ENCODE data around the gene SDK1.

GRCh38 chr7:3380034-3380433, 79.0 kb downstream of the SDK1 start:
- TF ChIP-seq ELF4 (IDR thresholded peaks at IDR 0.05) = no peak
- no peak for TF ChIP-seq FOXA1 (IDR thresholded peaks at IDR 0.05)
- TF ChIP-seq SUZ12 (IDR thresholded peaks at IDR 0.05) = no peak
- no peak for TF ChIP-seq ZNF384 (IDR thresholded peaks at IDR 0.05)
- no peak for TF ChIP-seq BHLHE40 (IDR thresholded peaks at IDR 0.05; ENCODE audit: borderline replicate concordance)
- no peak for TF ChIP-seq CTBP1 (IDR thresholded peaks at IDR 0.05; ENCODE audit: borderline replicate concordance)
- TF ChIP-seq TARDBP (IDR thresholded peaks at IDR 0.05) = no peak
- TF ChIP-seq ARNT (IDR thresholded peaks at IDR 0.05) = no peak
